GM12878 (cell line): Measurements from ENCODE around the gene MPZL3. TPM values are rescaled to one million over a fixed set of nuclear protein-coding genes. Genes with fewer than 3 reads are reported as not detected.

Experiments
- ATAC-seq: fragments of 200-7000 bp; cut with Tn5 transposase; 3 replicates; pipeline ENCODE4 v1.9.1; 2020; ENCODE audit warnings: mild to moderate bottlenecking, moderate library complexity
- BruUV-seq: library from RNA; stranded (reverse); fragments of 400-500 nt; replicated peaks from 2 replicates; lab custom pipeline; 2021; lab: Mats Ljungman, UMichigan
- CTCF ChIA-PET: fragments of 300-600 bp; sonication (Branson Sonifier 250); formaldehyde crosslinking; extraction: SDS; loops from one replicate; lab custom pipeline; 2021; ENCODE audit warnings: inconsistent platforms; lab: Yijun Ruan, JAX
- POLR2A ChIA-PET: fragments of 350-600 bp; formaldehyde crosslinking; extraction: SDS; loops from one replicate; lab custom pipeline; 2021; ENCODE audit warnings: inconsistent platforms; lab: Charles Lee
- RAD21 ChIA-PET: fragments of 300-600 bp; sonication (Branson Sonifier 250); formaldehyde crosslinking; loops from one replicate; lab custom pipeline; 2023; ENCODE audit warnings: antibody characterized with exemption; ENCODE audit not compliant: unreplicated experiment; lab: Charles Lee
- SMC1A ChIA-PET: fragments of 300-600 bp; sonication (Branson Sonifier 250); formaldehyde crosslinking; loops from one replicate; lab custom pipeline; 2023; ENCODE audit not compliant: unreplicated experiment, uncharacterized antibody; lab: Charles Lee
- DNase-seq: peaks from one replicate; pipeline ENCODE4 v3.0.0-alpha.2; 2011; ENCODE audit warnings: low read depth, low spot score
- FAIRE-seq: peaks from 3 replicates; lab custom pipeline; 2011; peaks lifted over from hg19 to GRCh38; lab: Jason Lieb, UNC
- H2AFZ ChIP-seq: 2 replicates; pipeline ENCODE4 v1.6.0; 2011; ENCODE audit warnings: low read depth, low read length, control low read depth; ENCODE audit not compliant: control insufficient read depth
- H3K27ac ChIP-seq: 2 replicates; pipeline ENCODE4 v1.5.1; 2011; ENCODE audit warnings: control low read depth; ENCODE audit not compliant: control insufficient read depth, insufficient read depth
- H3K27me3 ChIP-seq, 2 experiments: replicated peaks in 1 of 2; 2 replicates each; pipeline versions ENCODE4 v1.6.0 to v1.6.1; 2011; ENCODE audit warnings: low read length in 1 of 2; ENCODE audit not compliant: control insufficient read depth in 2 of 2, insufficient read depth in 2 of 2
- H3K36me3 ChIP-seq, 2 experiments: 2 replicates each; pipeline ENCODE4 v1.5.1; 2011; ENCODE audit warnings: low read length in 1 of 2; ENCODE audit not compliant: control insufficient read depth in 2 of 2, insufficient read depth in 2 of 2
- H3K4me1 ChIP-seq: 2 replicates; pipeline ENCODE4 v1.6.1; 2011; ENCODE audit warnings: mild to moderate bottlenecking, low read length, moderate library complexity, mixed read lengths; ENCODE audit not compliant: control insufficient read depth, insufficient read depth
- H3K4me2 ChIP-seq: 2 replicates; pipeline ENCODE4 v1.6.0; 2011; ENCODE audit warnings: control low read depth; ENCODE audit not compliant: control insufficient read depth, insufficient read depth
- H3K4me3 ChIP-seq: fragments of 200-600 bp; sonication (generic); 2 replicates; pipeline ENCODE4 v1.5.1; 2016
- H3K79me2 ChIP-seq: 2 replicates; pipeline ENCODE4 v1.6.0; 2011; ENCODE audit warnings: low read length; ENCODE audit not compliant: control insufficient read depth, insufficient read depth
- H3K9ac ChIP-seq: 2 replicates; pipeline ENCODE4 v1.8.0; 2011; ENCODE audit warnings: low read length, control low read depth, mixed read lengths; ENCODE audit not compliant: control insufficient read depth, insufficient read depth
- H3K9me3 ChIP-seq: replicated peaks from 3 replicates; pipeline ENCODE4 v1.5.1; 2011; ENCODE audit warnings: mild to moderate bottlenecking, low read length; ENCODE audit not compliant: control insufficient read depth, insufficient read depth
- H4K20me1 ChIP-seq: 2 replicates; pipeline ENCODE4 v1.6.0; 2011; ENCODE audit not compliant: control insufficient read depth, insufficient read depth
- MLLT1 ChIP-seq: fragments of 450-650 bp; IDR thresholded peaks from 2 replicates; pipeline ENCODE4 v1.6.1; 2016; ENCODE audit warnings: mild to moderate bottlenecking
- NBN ChIP-seq: fragments of 450-650 bp; IDR thresholded peaks from 2 replicates; pipeline ENCODE4 v1.6.1; 2016
- POLR2AphosphoS2 ChIP-seq: IDR thresholded peaks from 2 replicates; pipeline ENCODE4 v1.6.1; 2011; ENCODE audit warnings: low read depth, mild to moderate bottlenecking, low read length, improper control_type of control experiment, moderate library complexity
- RELA ChIP-seq: fragments of 450-650 bp; IDR thresholded peaks from 2 replicates; pipeline ENCODE4 v1.8.0; 2014; ENCODE audit warnings: borderline replicate concordance; ENCODE audit not compliant: partially characterized antibody
- REST ChIP-seq: IDR thresholded peaks from 2 replicates; pipeline ENCODE4 v1.6.1; 2012; ENCODE audit warnings: mild to moderate bottlenecking, low read depth, low read length
- WGBS: methylation state at CpG from one replicate; pipeline ENCODE4 v1.1.6; 2016; ENCODE audit warnings: low lambda C conversion rate; ENCODE audit not compliant: insufficient replicate concordance, insufficient coverage; ENCODE audit errors: missing lambda C conversion rate; 5-methylcytosine and 5-hydroxymethylcytosine counted together
- in situ Hi-C: fragments of 300-500 bp; cut with MboI; formaldehyde crosslinking; loops from 9 replicates; pipeline ENCODE4 v1.14.3; 2018; ENCODE audit warnings: mixed read lengths
- intact Hi-C: fragments of 100-400 bp; cut with micrococcal nuclease; formaldehyde crosslinking; loops from one replicate; pipeline ENCODE4 v1.14.2; 2022; ENCODE audit not compliant: unreplicated experiment
- polyA plus RNA-seq, 11 experiments: library from polyadenylated mRNA; depleted of rRNA in 4 of 11; unstranded in 6 of 11; stranded (reverse) in 5 of 11; fragments of >200 nt; fragmentation: Nextera tagmentation in 4 of 11; fragmentation: Illumina TruSeq in 1 of 11; extraction: Ambion mirVana in 4 of 11; extraction: Trizol in 1 of 11; gene quantifications; 1 replicate in 1 of 11; 2 replicates in 10 of 11; pipeline versions ENCODE4 v1.2.1 to v1.2.3, GENCODE V29; 2011 to 2016; ENCODE audit warnings: inconsistent platforms in 2 of 11, missing spikeins in 2 of 11, low read depth in 1 of 11
- total RNA-seq, 4 experiments: library from RNA; depleted of rRNA in 3 of 4; stranded (reverse); fragments of >200 nt in 3 of 4; fragmentation: Illumina TruSeq in 1 of 4; extraction: Trizol in 1 of 4; gene quantifications; 2 replicates each; pipeline versions ENCODE4 v1.2.1 to v1.2.3, GENCODE V29; 2013 to 2021

Gene MPZL3
- total and polyA plus RNA-seq, 10 of the 15 experiments (the other 5 are each of a cell fraction or from before 2014, with no cell fraction given), result 2.1 to 7.5 (median 6.2) TPM

DNA sequence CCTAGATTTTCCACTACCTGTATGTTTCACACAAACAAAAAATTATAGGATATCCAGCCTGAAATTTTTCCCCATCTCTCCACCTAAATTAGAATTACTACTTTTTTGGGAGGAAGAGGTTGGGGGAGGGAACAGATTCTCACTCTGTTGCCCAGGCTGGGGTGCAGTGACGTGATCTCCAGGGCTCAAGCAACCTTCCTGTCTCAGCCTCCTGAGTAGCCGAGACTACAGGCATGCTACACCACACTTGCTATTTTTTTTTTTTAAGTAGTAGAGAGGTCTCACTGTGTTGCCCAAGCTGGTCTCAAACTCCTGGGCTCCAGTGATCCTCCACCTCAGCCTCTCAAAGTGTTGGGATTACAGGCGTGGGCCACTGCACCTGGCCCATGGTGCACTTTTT, 36.9 kb downstream of the MPZL3 start:
- SMC1A ChIA-PET, result interaction anchor here (1.0 to 5.8 kb wide), 12 partner anchors 10 to 147 kb away, joined by 3 to 80 read pairs (median 10); partner anchors contain the start of genes CD3E, JAML and MPZL3
- Histone ChIP-seq H2AFZ (no peak overlapping the region), H3K9ac (no peak overlapping the region), H3K4me2 (no peak overlapping the region), H3K4me3 (0 out of 2 replicates have a peak overlapping the region, but pooled peaks have one; percentile 49), H3K79me2 (no peaks in the 10 kb centered on the region), H4K20me1 (no peaks in the 10 kb centered on the region)
- FAIRE-seq (no peak), DNase-seq (no peak)
- in situ Hi-C loops, result no loop called here
- TF ChIP-seq RELA (no peak), POLR2AphosphoS2 (no peak), REST (no peak), NBN (no peak), MLLT1 (no peak)
- TF ChIP-seq, all 136 proteins: peak for 0
- Histone ChIP-seq H3K27ac (peak overlapping the region; percentile 8; the same call in 1 of the 2 replicates), H3K27me3 (no peaks in the 10 kb centered on the region), H3K9me3 (no peaks in the 10 kb centered on the region), H3K4me1 (peaks cover 36% of the 10 kb centered on the region), H3K36me3 (no peaks in the 10 kb centered on the region)
- ChIA-PET CTCF (interaction anchor here (0.9 to 6.9 kb wide), 11 partner anchors 9 to 80 kb away, joined by 3 to 62 read pairs (median 6); partner anchors contain the start of genes JAML and MPZL2), POLR2A (interaction anchor here (0.6 to 3.7 kb wide), 4 partner anchors 9 to 26 kb away, joined by 3 to 17 read pairs (median 10); partner anchors contain the start of gene JAML), RAD21 (interaction anchor here (1.1 to 4.2 kb wide), 13 partner anchors 9 to 398 kb away, joined by 3 to 43 read pairs (median 5); partner anchors contain the start of genes JAML, MPZL2 and MPZL3)
- BruUV-seq, result no TSS peak
- WGBS, result 87% methylated on average over 2 of the region's 3 CpGs
- peak; percentile 45 for ATAC-seq
- intact Hi-C loops, result no loop called here
